ENCODE results near the gene CLN6. TPM values are rescaled to one million over a fixed set of nuclear protein-coding genes. Genes with fewer than 3 reads are reported as not detected.

Gene CLN6
- total and polyA plus RNA-seq, 2 of the 4 experiments (the other 2 are of a cell fraction), result 6.5 to 31.9 TPM

- Histone ChIP-seq H3K4ac (ENCODE audit: low read depth, low read length) (no peak overlapping the region), H3K18ac (ENCODE audit: low read depth, low read length) (no peak overlapping the region), H3K27me3 (ENCODE audit: control insufficient read depth, insufficient read depth, low read length) (0 out of 2 replicates have a peak, but pooled peaks cover 1% of the 10 kb centered on the region), H2BK20ac (ENCODE audit: low read depth, low read length) (no peak overlapping the region), H4K20me1 (ENCODE audit: insufficient read depth, low read length) (no peaks in the 10 kb centered on the region), H3K56ac (ENCODE audit: extremely low read depth, insufficient read depth, low read length) (no peak overlapping the region), H4K8ac (ENCODE audit: low read depth in 2 of 2, low read length in 2 of 2) (no peak overlapping the region), H3K79me1 (ENCODE audit: low read depth in 1 of 2, low read length in 2 of 2) (no peaks in the 10 kb centered on the region), H2AK9ac (replicated peaks; ENCODE audit: low read depth, low read length, poor library complexity) (no peak overlapping the region), H3K14ac (replicated peaks; ENCODE audit: low read depth, low read length) (no peak overlapping the region), H3K9ac (ENCODE audit: low read depth, low read length) (no peak overlapping the region), H4K5ac (ENCODE audit: low read depth, low read length) (no peak overlapping the region), H2BK5ac (ENCODE audit: low read depth, low read length, poor library complexity, severe bottlenecking) (no peak overlapping the region), H3K4me2 (ENCODE audit: low read depth, low read length) (no peak overlapping the region), H2AK5ac (ENCODE audit: low read depth, low read length) (no peak overlapping the region), H3K9me1 (ENCODE audit: insufficient read depth, low read length) (no peaks in the 10 kb centered on the region), H2BK15ac (ENCODE audit: low read depth, low read length) (no peak overlapping the region), H3K4me3 (ENCODE audit: insufficient read depth, low read depth, low read length) (no peak overlapping the region), H2AFZ (replicated peaks; ENCODE audit: low read length, poor library complexity) (no peak overlapping the region), H3K9me3 (ENCODE audit: control insufficient read depth, insufficient read depth, low read length) (no peaks in the 10 kb centered on the region), H3K36me3 (ENCODE audit: control insufficient read depth, insufficient read depth, low read length) (no peaks in the 10 kb centered on the region), H3K23ac (ENCODE audit: low read depth, low read length) (no peak overlapping the region), H2BK120ac (ENCODE audit: low read depth, low read length) (no peak overlapping the region), H3K4me1 (ENCODE audit: control insufficient read depth, insufficient read depth, low read length) (peaks cover 2% of the 10 kb centered on the region; the same call in 1 of the 2 replicates), H3K27ac (ENCODE audit: insufficient read depth, low read length) (no peak overlapping the region), H4K91ac (ENCODE audit: insufficient read depth, low read depth, low read length) (no peak overlapping the region)
- ChIA-PET POLR2A (ENCODE audit: unreplicated experiment) (no interaction called here), CTCF (interaction anchor here (1.6 kb wide), 1 partner anchor 9 kb away, joined by 3 read pairs; no protein-coding TSS in a partner anchor)
- dilution Hi-C loops (cut with HindIII; ENCODE audit: low sequenced_read_pairs, unreplicated experiment) (no loop called here), intact Hi-C loops (cut with micrococcal nuclease) (no loop called here), in situ Hi-C loops (cut with MboI; ENCODE audit: low sequenced_read_pairs) (no loop called here)
- 100% methylated on average over 1 of the region's 3 CpGs; no CpG with 5 or more reads in 1 of the 2 experiments for WGBS, 2 experiments (ENCODE audit: extremely low coverage in 2 of 2, insufficient read length in 1 of 2)
- DNase-seq (no peak), ATAC-seq (ENCODE audit: low read depth) (no peak)
- TF ChIP-seq SMC3 (IDR thresholded peaks at IDR 0.05; ENCODE audit: low read depth, low read length) (no peak), ELK1 (IDR thresholded peaks at IDR 0.05; ENCODE audit: borderline replicate concordance, low read depth, low read length) (no peak), POLR2A (IDR thresholded peaks at IDR 0.05; ENCODE audit: low read depth, low read length) (no peak), RAD21 (IDR thresholded peaks at IDR 0.05; ENCODE audit: low read length) (no peak), MAZ (IDR thresholded peaks at IDR 0.05; ENCODE audit: borderline replicate concordance, low read depth, low read length) (no peak)
- no TSS peak for BruUV-seq (replicated peaks)
These were observed 36.1 kb upstream of the CLN6 start for GRCh38 chr15:68265674-68266073.
